NB4 (cell line): ENCODE data around the gene XIST.
A peak's percentile ranks its signal among the peaks of the same experiment; 100 is the strongest.

Experiments used
- DNase-seq: peaks from one replicate; pipeline ENCODE4 v3.0.0; 2010; ENCODE audit warnings: low read depth
- H3K4me3 ChIP-seq: one replicate; pipeline ENCODE4 v1.5.1; 2011; ENCODE audit warnings: mild to moderate bottlenecking, low read depth, low read length, moderate library complexity
- MYC ChIP-seq: IDR thresholded peaks from 2 replicates; pipeline ENCODE4 v1.6.1; 2011; ENCODE audit warnings: low read depth, low read length
- POLR2A ChIP-seq: IDR thresholded peaks from 2 replicates; pipeline ENCODE4 v1.6.1; 2011; ENCODE audit warnings: mild to moderate bottlenecking; ENCODE audit not compliant: insufficient read length; ENCODE audit errors: extremely low read depth
- TF ChIP-seq, protein P1 (sequence below): IDR thresholded peaks from one replicate; pipeline ENCODE4 v1.5.1; 2012; ENCODE audit warnings: low read depth, low read length
- TF ChIP-seq, protein P2 (sequence below): IDR thresholded peaks from 2 replicates; pipeline ENCODE4 v1.6.1; 2011; ENCODE audit warnings: low read depth, low read length

XIST gene

DNA sequence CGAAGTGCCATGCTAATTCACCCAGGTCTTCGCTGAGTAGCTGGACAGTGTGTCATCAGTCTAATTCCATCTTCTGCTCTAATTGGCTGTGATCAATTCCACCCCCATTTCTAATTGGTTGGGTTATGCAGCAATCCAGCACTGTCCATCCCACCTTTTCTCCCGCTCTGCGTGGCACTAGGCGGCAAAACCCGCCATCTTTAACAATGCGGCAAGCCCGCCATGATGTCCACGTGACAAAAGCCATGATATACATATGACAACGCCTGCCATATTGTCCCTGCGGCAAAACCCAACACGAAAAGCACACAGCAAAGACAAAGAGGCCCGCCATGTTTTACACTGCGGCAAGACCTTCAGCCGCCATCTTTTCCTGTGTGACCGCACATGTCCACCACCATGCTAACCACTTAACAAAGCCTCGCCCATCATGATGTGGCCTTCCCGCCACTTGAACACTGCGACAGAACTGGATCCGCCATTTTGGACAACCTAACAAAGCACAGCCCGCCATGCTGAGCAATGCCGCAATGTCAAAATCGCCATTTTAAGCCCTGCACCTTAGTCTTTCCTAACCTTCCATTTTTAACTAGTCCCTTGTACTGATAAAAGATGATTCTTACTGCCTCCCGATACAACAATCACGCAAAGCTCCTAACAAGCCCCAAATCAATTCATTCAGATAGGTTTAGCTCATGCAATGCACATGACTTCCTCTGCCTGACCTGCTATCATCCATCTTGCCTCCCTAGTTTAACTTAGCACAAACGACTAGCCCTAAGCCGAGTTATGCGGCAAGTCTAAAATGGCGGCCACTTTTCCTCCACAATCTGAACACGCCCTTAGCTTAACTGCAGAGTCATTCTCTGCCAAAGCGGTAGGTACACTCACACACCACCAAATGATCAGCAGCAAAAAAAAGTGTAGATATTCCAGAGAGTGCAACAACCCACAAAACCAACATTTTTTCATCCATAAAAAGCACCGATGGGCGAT lies 1.2 kb downstream of the XIST start:
- DNase-seq: no peak
- H3K4me3 ChIP-seq: no peak overlapping the region
- TF ChIP-seq, protein P1, sequence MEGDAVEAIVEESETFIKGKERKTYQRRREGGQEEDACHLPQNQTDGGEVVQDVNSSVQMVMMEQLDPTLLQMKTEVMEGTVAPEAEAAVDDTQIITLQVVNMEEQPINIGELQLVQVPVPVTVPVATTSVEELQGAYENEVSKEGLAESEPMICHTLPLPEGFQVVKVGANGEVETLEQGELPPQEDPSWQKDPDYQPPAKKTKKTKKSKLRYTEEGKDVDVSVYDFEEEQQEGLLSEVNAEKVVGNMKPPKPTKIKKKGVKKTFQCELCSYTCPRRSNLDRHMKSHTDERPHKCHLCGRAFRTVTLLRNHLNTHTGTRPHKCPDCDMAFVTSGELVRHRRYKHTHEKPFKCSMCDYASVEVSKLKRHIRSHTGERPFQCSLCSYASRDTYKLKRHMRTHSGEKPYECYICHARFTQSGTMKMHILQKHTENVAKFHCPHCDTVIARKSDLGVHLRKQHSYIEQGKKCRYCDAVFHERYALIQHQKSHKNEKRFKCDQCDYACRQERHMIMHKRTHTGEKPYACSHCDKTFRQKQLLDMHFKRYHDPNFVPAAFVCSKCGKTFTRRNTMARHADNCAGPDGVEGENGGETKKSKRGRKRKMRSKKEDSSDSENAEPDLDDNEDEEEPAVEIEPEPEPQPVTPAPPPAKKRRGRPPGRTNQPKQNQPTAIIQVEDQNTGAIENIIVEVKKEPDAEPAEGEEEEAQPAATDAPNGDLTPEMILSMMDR: no peak
- TF ChIP-seq MYC (no peak), POLR2A (no peak)
- TF ChIP-seq, protein P2, sequence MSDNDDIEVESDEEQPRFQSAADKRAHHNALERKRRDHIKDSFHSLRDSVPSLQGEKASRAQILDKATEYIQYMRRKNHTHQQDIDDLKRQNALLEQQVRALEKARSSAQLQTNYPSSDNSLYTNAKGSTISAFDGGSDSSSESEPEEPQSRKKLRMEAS: no peak

DNA sequence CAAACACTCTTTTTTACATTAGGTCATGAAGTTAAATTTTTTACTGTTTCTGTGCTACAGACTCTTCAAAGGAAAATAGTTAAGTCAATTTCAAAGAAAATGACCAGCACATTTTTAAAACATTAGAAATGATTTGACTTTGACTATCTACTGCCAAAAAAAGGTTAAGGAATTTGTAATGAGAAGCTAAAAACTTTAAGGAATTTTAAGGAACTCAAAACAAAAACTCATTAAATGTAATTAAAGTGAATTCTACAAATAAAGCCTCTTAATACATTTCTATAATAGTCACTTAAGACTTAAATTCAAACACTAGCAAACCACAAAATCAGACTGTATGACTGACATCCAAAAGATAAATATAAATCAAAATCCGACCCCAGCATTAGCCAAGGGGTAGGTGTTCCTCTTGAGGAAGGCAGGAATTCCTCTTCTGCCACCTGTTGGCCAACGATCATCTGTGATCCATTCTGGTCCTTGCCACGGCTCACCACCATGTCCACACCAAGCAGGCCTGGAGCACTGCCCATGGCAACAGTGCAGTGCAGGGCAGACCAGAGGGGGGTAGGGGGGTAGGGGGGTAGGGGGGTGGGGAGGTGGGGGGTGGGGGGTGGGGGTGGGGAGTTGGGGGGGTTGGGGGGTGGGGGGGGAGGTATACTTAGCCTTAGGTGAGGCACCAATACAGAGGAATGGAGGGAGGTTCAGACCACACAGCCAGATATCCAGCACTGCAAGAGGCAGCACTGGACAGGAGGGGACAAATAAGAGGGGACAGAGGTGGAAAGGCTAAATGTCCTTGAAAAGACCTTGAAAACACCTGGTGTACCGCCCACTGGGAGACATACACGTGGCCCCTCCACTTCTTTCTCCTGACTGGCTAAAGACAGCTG lies 2.1 kb downstream of the XIST start:
- DNase-seq: peak; percentile 28
- no peak overlapping the region for H3K4me3 ChIP-seq
- TF ChIP-seq MYC: no peak

DNA sequence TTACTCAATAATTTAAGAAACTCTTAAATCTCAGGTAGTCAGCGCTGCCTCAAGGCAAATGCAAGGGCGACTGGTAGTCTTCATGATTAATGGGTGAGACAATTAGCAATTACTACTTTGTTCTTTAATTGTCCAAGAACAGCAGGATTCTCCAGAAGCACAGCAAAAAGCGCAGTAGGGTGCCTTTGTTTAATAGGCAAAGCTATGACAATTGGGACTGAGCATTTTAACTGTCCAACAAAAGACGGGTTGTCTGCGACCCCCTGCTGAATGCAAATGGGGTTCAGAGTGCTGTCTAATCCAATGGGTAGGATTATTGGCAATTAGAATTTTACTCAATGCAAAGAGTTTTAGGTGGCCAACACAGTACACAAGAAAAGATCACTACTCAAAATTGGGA lies 3.4 kb downstream of the XIST start:
- TF ChIP-seq, protein P1: no peak
- TF ChIP-seq, protein P2: no peak
- TF ChIP-seq MYC: no peak
- no peak for TF ChIP-seq POLR2A
- no peak overlapping the region for H3K4me3 ChIP-seq
- DNase-seq: no peak

DNA sequence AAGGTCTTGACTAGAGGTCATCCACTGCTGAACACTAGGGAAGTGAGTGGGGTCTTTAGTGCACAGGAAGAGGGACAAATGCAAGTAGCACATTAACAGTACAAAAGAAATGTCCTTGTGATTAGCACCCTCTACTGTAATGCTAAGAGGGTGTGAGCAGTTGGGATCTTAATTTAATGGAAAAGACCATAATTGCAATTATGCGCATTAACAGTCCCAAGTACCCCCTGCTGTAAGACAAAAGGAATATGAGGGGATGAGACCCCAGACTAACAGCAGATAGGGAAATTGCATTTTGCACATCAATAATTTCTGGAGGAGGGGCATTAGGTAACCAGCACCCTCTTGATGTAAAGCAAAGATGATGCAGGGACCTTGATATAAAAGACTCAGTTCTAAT lies 4.5 kb downstream of the XIST start:
- TF ChIP-seq, protein P2: no peak
- TF ChIP-seq, protein P1: no peak
- TF ChIP-seq POLR2A: no peak
- no peak for TF ChIP-seq MYC
- H3K4me3 ChIP-seq: no peak overlapping the region
- peak; percentile 17 for DNase-seq

DNA sequence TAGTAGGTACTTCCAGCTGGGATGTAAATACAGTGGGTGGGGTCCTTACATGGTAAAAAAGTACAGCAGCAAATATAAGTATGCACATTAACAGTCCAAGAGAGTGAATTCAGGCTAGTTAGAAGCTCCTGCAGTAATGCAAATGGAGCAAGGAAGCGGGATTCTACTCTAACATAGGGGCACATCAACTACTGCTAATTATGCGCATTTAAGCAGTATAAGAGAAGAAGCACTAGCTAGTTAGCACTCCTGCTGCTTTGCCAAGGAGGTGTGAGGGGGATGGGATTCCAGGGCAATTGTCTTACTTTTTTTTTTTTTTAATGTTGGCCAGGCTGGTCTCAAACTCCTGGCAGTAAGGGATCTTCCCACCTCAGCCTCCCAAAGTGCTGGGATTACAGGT lies 5.4 kb downstream of the XIST start:
- DNase-seq: no peak
- TF ChIP-seq POLR2A: no peak
- TF ChIP-seq, protein P1: no peak
- TF ChIP-seq, protein P2: no peak
- no peak for TF ChIP-seq MYC
- no peak overlapping the region for H3K4me3 ChIP-seq
